GM19455 (cell line): ENCODE data around the gene EFCAB8.

Experiments
- ATAC-seq: cut with Tn5 transposase; IDR thresholded peaks from one replicate; pipeline ENCODE4 v1.9.1; 2021; ENCODE audit not compliant: unreplicated experiment

EFCAB8 gene

GRCh38 chr20:32983459-32984112 is 124.9 kb downstream of the EFCAB8 start:
- no peak for ATAC-seq

GRCh38 chr20:32984196-32984595 is 125.5 kb downstream of the EFCAB8 start:
- no peak for ATAC-seq

DNA sequence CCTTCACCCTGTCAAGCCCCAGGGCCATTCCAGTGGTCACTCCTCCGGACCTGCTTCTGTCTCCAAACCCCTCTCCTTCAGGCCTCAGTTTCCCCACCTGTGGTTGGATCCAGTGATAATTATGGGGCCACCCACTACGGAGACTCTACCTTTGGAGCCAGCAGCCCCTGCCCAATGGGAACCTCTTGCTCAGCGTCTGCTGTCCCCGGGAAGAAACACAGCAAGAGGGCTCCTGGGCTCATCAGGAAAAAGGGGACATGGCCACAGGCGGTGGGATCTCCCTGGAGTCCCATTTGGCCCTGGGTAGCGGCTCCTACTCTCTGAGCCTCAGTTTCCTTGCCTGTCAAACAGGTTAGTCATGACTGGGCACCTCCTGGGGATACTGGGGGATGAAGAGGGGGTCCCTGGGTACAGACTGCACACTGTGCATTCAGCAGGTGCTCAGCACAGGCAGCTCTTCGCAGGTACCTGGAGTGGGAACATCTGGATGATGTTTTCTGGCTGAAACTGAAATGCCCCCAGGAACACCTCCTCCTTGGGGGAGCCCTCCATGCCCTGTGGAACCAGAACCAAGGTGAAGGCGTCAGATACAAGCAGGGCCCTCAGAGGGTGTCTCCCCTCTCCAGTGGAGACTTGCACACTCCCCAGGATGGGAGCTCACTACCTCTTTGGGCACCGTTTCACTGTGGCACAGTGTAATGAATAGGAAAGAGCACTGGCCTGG is 126.1 kb downstream of the EFCAB8 start:
- no peak for ATAC-seq

- ATAC-seq, result no peak
Observed at GRCh38 chr20:32985596-32985995, 126.9 kb downstream of the EFCAB8 start.

- ATAC-seq, result no peak
Observed at GRCh38 chr20:32986331-32986966, 127.7 kb downstream of the EFCAB8 start.

DNA sequence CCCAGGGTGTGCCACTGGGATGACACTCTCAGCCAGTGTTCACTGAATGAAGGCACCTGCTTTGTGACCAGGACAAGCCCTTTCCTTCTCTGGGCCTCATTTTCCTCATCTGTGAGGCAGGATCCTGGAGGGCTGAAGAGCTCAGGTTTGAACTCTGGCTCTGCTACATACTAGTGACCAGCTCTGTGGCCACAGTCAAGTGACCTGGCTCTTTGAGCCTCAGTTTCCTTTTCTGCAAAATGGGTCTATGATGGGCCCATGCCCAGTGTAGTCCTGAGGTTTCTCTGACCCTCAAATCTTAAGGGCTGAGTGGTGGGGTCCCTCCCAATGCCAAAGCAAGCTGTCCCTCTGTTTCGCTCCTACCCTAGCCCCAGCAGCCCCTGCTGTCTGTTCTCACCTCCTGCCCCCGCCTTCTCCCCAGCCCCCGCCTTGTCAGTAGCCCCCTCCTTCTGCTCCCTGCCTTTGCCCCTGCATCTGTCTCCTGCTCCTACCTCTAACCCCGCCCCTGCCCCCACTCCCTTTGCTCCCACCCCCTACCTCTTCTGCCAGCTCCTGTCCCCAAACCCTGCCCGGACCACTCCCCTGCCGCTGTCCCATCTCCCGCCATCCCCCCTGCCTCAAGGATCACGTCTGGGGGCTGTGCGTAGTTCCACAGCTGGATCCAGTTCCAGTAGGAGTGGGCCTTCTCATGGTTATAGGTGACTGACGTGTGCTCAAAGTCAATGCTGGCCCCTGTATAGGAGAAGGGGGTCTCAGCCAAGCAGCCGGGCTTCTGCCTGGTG is 128.5 kb downstream of the EFCAB8 start:
- ATAC-seq, result no peak

- no peak for ATAC-seq
Observed at GRCh38 chr20:32988008-32988407, 129.3 kb downstream of the EFCAB8 start.

DNA sequence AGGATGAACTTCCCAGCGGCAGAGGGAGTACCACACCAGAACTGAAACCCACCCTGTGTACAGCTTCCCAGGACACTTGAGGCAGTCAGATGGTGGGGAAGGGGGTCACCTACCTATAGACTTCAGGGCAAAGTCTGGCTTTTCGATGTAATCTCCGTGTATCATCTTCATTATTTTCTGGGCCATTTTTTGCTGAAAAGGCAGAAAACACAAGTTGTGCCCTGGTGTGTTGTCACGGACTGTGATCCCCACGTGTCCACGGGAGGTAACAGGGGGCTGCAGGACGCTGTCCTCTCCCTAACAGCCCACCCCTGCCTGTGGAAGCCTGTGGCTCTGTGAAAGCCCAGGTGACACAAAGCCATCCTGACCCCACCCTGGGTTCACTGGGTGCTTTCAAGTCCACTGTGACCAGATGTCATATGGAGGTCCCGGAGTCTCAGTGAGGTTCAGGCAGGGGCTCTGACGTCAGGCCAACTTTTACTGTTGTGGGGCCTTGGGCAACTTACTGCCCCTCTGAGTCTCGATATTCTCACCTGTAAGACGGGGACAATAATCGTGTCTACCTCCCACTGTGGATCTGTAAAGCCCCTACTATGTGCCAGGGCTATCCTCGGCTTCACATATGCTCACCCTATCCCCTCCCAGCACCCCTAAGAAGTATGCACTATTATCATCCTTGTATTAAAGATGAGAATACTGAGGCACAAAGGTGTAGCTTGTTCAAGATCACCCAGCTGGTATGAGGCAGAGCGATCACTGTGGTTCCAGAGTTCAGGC is 131.0 kb downstream of the EFCAB8 start:
- no peak for ATAC-seq

DNA sequence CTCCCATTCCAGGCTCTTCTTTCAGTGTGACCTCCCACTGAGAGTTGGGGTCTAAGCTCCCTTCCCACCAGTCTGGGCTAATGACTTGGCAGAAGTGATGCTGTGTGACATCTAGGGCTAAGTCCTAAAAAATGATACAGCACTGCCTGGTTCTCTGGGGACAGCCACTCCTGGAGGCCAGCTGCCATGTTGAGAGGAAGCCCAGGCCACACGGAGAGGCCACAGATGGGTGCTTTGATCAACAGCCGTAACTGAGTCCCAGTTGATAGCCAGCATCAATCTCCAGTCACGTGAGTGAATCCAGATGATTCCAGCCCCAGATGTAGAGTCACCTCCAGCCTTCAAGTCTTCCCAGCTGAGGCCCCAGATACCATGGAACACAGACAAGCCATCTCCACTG is 131.7 kb downstream of the EFCAB8 start:
- ATAC-seq, result no peak

DNA sequence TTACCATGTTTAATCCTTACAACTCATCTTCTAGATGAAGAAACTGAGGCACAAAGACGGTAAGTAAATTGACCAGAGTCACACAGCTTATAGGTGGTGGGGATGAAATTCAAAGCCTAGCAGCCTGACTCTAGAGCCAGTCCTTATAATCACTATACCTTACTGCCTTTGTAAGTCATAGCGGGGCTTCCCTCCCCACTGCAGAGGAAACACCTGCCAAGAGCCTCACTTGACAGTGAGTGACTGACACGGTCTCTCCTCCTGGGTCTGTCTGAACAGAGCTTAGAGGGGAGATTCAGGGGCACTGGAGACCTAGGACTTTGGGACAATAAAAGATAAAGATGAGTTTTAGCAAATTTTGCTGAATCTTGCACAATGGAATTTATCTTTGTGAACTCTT is 132.7 kb downstream of the EFCAB8 start:
- ATAC-seq, result no peak

- no peak for ATAC-seq
Observed at GRCh38 chr20:32991792-32992641, 133.3 kb downstream of the EFCAB8 start.

DNA sequence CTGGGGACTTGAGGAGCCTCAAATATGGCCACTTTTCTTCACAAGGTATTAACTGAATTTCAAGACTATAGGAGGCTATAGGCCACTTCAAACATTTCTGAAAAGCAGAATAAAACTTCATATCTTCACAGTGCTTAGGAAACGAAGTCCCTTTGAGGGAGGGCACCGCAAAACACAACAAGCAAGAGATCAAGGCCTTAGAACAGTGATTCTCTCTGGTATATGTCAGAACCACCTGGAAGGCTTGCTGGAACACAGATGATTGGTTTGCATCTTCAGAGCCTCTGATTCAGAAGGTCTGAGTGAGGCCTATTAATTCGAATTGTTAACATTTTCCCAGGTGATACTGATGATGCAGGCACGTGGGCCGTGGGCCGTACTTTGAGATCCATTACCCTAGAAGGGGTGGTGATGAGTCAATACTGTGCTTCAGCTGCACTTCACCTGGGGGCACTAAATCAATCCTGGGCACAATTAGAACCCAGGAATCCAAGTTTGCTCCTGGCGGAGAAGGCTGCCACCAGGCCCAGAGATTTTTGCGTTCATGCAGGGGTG is 134.8 kb downstream of the EFCAB8 start:
- no peak for ATAC-seq

DNA sequence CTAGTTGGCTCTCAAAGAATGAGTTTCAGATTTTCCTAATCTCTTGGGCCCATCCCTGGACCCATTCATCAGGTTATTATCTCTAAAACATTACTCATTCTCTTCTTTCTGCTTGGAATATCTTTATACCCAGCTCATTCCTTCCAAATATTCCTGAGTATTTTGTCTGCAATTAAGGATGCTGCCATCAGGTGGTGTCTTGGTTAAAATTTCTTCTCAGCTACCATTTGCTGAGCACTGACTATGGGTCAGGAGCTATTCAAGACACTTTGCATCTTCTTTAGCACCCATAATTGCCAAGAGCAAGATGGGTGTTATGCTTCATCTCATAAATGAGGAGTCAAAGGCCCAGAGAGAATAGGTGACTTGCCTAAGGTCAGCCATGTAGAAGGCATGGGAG is 137.1 kb downstream of the EFCAB8 start:
- no peak for ATAC-seq

GRCh38 chr20:32997431-32997830 is 138.7 kb downstream of the EFCAB8 start:
- no peak for ATAC-seq

DNA sequence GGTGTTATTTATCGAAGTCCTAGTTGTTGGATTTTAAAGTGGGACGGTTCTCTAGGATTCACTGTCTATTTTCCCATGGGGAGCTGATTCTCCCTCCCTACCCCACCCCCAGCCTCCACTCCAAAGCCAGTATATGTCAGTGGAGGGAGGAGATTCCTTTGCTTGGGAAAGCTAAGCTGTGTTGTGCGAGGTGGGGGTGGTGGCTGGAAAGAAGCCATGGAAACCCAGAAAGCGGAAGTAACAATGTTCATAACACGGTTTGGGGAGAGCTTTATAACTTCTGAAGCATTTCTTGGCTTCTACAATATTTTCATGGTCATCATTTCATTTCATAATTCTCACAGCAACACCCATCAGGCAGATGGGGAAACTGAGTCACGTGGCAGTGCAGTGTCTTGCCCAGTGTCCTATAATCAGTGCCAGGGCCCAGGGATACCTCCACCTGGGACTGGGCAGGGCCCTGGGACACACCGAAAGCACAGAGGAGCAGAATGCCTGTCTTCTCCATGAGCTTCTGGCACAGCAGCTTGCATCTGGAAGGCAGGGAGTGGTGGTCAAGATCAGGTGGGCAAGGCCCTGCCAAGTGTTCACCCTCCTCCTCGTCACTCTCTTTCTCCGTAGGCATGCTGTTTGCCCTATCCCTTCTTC is 141.0 kb downstream of the EFCAB8 start:
- ATAC-seq, result no peak

- no peak for ATAC-seq
Observed at GRCh38 chr20:33000802-33001466, 142.2 kb downstream of the EFCAB8 start.

DNA sequence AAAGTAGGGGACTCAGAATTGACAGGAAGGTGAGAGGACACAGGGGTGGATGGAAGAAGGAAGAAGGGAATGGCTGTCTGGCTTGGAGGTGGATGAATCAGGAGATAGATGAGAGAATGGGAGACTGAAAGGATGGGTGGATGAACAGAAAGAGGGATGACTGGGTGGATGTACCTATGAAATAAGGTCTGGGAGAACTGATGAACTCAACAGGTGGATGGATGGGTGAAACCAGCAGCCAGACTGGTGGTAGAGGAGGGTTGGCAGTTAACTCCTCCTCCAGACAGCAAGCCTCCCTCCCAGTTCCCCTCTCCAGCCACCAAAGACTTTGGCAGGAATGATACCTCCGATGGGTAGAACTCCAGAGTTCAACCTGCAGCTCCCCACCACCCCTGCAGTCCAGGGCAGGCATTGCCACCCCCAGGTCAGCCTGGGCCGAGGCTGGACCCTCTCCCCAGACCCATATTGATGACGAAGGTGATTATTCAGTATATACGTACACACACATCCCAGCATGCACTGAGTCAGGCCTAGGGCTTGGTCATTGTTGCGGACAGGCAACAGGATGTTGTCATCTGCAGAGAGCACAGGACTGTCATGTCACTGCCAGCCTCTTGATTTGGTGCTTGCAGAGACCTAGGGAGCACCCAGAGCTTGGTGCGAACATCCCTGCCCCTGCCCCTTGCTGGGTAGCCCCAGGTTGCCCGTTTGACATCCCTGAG is 143.5 kb downstream of the EFCAB8 start:
- no peak for ATAC-seq
